ENCODE data around the gene CCDC144A.
"Not testable (repeated sequence)": the region's sequence is repeated elsewhere in the genome, so short reads cannot be mapped to it uniquely, and the experiment has no call there.

The CCDC144A gene

GRCh38 chr17:16751224-16751923 is 61.3 kb downstream of the CCDC144A start:
- peak; percentile 25 for DNase-seq

- not testable (repeated sequence) for DNase-seq
Measured at GRCh38 chr17:16751924-16752287, 61.9 kb downstream of the CCDC144A start.

GRCh38 chr17:16757520-16757919 is 67.5 kb downstream of the CCDC144A start:
- DNase-seq = not testable (repeated sequence)

DNA sequence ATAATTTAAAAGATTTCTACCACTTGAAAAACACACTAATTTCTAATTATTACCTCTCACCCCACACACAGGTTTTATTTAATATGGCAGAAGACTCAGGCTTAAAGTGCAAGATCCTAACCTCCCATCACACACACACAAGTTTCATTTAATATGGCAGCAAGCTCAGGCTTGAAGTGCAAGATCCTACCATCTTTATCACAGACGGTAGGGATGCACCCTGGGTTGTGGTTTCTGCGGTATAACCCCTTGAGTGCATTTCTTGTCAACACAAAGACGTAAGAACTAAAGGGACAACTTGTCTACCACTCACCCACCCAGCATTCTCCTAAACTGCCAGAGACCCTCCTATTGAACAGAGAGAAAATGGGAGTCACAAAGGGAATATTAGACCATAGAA is 68.1 kb downstream of the CCDC144A start:
- not testable (repeated sequence) for DNase-seq

DNA sequence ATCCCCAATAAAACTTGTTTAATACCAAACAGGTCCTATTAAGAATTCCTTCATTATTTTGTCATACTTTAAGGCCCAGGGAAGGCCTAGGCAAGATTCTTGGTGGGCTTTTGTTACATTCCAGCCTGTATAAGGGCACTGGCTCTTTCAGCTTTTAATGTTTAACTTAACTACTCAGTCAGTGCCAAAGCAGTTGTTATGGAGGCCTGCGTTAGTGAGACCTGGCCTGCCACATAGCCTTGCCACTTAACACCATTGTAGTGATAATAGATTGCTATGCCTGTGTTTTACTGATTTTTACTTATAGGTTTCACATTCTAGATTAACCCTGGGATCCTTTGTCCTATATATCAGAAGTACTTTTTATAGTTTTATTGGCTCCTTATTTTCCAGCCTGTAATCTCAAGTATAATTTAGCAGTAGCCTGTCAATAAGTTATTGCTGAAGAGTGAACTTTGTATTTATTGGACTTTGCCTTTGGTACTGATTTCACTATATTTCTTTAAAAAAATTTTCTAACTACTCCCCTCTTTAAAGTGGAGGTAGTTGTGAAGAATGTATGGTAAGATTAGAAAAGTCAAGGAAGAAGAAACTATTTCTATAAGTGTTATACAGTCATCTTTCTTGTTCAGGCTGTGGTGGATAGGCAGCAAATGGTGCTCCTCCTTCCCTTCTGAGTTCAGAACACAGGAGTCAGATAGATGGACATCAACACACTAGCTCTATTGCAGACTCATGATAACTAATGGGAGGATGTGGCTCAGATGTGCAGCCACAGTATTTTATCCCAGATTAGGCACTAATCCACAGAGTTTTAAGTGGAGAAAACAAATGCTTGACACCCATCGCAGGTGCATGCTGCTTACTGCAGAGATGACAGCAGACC is 78.5 kb downstream of the CCDC144A start:
- not testable (repeated sequence) for DNase-seq

GRCh38 chr17:16772394-16773145 is 82.5 kb downstream of the CCDC144A start:
- not testable (repeated sequence) for DNase-seq

DNA sequence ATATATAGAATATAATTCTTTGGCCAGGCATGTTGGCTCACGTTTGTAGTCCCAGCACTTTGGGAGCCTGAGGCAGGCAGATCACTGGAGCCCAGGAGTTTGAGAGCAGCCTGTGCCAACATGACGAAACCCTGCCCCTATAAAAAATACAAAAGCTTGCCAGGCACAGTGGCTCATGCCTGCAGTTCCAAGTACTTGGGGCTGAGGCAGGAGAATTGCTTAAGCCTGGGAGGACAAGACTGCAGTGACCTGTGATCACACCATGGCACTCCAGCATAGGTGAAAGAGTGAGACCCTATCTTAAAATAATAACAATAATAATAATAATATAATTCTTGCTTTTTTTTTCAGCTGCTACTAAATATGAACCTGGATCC is 83.1 kb downstream of the CCDC144A start:
- not testable (repeated sequence) for DNase-seq

DNA sequence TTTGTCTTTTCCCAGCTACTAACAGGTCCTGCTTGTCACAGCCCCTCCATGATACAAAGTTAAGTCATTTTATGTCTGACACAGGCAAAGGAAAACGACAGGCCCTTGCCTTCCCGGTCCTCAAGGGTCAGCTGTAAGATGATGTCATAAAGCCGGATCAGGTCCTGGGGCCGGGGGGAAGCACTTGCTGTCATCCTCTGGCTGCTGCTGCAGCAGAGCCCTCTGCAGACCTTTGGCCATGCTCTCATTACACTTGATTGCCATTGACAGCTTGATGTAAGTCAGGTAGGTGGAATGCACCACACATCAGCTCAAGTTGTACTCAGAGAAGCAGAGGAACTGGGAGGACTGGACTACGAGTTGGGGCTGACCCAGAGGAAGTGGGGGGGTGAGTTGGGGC is 97.8 kb downstream of the CCDC144A start:
- not testable (repeated sequence) for DNase-seq

DNA sequence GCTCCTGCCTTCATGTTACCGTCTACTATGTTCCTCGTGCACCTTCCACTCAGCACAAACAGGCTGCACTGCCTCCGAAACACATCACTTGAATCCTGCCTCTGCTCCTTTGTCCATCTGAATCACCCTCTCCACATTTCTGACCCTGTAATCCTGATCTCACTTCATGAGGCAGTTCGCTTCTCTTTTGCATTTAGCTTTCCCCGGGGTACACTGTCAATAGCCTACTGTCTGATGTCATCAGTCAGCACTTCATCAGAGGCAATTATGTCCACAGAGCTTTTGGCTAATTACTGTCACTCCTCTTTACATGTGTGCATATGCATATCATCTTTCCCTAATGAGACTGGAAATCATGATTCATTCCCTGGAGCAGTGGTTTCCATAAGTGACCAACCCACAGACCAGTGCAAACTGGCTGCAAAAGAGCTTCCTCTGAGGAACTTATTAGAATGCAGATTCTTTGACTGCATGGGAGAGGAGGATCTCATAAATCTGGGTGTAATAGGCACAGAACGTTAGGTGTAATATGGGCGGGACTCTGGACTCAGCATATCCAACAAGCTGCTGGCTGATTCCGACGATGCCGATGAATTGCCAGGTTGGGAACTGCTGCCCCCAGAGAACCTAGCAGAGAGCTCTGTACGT is 99.0 kb downstream of the CCDC144A start:
- DNase-seq = not testable (repeated sequence)

DNA sequence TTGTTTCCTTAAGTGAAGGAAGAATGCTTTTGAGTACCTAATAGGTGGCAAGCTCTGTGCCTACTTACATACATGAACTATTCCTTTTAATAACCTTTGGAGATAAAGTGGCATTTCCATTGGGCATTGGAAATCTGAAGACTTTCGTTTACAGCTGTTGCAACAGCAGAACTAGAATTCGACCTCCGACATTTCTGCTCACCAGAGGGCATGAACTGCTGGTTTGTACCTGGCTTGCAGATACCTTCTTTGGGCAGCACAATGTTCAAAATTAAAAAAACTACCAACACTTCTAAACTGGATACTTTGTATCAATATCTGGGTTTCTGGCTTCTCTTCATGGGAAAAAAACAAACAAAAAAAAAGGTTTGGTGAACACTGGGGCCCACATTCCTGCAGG is 99.6 kb downstream of the CCDC144A start:
- not testable (repeated sequence) for DNase-seq

- DNase-seq = not testable (repeated sequence)
Measured at GRCh38 chr17:16790313-16790871, 100.4 kb downstream of the CCDC144A start.

GRCh38 chr17:16794215-16794614 is 104.2 kb downstream of the CCDC144A start:
- DNase-seq = not testable (repeated sequence)

- DNase-seq = not testable (repeated sequence)
Measured at GRCh38 chr17:16795894-16796293, 105.9 kb downstream of the CCDC144A start.

- not testable (repeated sequence) for DNase-seq
Measured at GRCh38 chr17:16804851-16805250, 114.8 kb downstream of the CCDC144A start.

GRCh38 chr17:16806599-16806998 is 116.6 kb downstream of the CCDC144A start:
- DNase-seq = not testable (repeated sequence)

DNA sequence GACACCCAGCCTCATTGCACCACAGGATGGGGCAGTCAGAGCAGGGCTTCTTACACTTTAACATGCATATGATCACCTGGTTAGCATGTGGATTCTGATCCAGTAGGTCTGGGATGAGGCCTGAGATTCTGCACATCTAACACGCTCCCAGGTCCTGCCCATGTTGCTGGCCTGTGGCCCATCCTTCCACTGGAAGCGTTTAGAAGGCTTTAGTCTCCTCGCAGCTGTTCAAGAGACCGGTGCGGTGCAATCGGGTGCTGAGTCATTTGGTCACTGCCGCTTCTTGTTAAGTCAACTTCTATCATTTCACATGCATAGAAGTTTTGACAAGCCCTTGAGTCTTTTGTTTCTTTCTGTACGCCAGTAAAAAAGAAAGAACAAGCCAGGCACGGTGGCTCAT is 117.6 kb downstream of the CCDC144A start:
- not testable (repeated sequence) for DNase-seq

DNA sequence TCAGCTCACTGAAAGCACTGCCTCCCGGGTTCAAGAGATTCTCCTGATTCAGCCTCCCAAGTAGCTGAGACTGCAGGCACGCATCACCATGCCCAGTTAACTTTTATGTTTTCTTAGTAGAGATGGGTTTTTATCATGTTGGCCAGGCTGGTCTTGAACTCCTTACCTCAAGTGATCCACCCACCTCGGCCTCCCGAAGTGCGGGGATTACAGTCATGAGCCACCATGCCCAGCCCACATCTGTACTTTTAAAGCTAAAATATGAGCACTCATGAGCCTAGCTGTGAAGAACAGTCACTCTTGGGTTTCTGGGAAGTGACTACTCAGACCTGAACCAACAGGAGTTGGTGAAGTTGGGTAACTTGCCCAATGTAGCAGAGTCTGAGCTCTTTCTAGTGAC is 120.2 kb downstream of the CCDC144A start:
- not testable (repeated sequence) for DNase-seq

- DNase-seq = not testable (repeated sequence)
Measured at GRCh38 chr17:16812126-16812525, 122.1 kb downstream of the CCDC144A start.

GRCh38 chr17:16814439-16814838 is 124.4 kb downstream of the CCDC144A start:
- DNase-seq = no peak

DNA sequence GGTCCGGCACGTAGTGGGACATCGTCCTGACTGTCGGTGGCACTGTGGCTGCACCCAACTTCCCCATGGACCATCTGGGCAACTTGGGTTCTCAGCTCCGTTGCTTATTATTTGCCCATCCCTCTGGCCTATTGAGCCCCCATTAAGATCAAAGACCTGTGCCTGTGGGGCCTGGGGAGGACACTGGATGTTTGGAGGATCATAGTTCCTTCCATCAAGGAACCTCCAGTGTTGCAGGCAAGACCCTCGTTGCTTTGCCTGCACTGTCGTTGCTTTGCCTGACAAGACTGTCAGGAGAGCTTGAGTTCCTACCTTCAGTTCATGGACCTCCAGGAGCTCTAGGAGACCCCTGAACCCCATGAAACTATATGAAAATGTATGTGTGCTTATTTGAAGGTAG is 127.2 kb downstream of the CCDC144A start:
- DNase-seq = no peak

DNA sequence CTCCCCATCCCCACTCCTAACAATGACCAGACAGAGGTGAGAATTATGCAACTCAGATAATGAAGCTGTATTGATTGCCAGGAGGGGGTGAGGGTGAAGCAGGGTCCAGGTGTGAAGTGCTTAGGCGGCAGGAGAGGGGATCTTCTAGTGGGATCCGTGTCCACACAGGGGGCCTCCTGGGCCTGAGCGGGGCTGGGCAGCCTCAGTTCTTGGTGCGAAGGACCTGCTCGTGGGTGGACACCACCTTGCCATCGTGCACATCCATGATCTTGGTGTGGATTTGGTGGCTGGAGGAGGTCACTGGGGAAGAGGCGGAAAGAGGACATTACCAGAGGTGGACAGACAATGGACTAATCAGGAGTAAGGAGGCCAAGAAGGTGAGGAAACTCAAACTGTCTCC is 127.9 kb downstream of the CCDC144A start:
- DNase-seq = not testable (repeated sequence)

DNA sequence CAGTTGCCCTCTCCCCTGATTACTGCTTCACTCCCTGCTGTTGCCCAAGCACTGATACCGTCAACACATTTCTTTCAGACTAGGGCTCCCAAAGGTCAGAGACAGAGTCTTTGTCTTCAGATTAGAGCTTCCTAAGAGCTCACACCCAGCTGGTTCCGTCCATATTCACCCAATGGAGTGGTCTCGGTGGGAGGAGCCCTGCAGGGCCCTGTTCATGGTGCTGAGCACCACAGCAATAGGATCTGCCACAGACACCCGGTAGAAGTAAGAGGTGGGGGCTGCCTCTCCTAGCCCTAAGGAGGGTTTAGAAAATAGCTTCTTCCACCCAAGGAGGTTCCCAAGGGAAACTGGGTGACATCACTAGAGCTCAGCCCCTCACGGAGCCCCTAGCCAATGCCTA is 128.3 kb downstream of the CCDC144A start:
- DNase-seq = no peak
